ENCODE data around the gene ZNF823.

GRCh38 chr19:11783767-11784166 lies 45.0 kb upstream of the ZNF823 start:
- no peak for TF ChIP-seq TCF12 (IDR thresholded peaks at IDR 0.05)
- no peak for TF ChIP-seq CTCF (IDR thresholded peaks at IDR 0.05)
- TF ChIP-seq EZH2phosphoT487 (IDR thresholded peaks at IDR 0.05; ENCODE audit: borderline replicate concordance, low read depth), result no peak
- TF ChIP-seq RAD21 (IDR thresholded peaks at IDR 0.05; ENCODE audit: low read length), result no peak
- no peak for TF ChIP-seq MXI1 (IDR thresholded peaks at IDR 0.05; ENCODE audit: low read depth, low read length)
- TF ChIP-seq GABPA (IDR thresholded peaks at IDR 0.05; ENCODE audit: low read depth), result no peak
- TF ChIP-seq MAX (IDR thresholded peaks at IDR 0.05; ENCODE audit: low read depth), result no peak
- TF ChIP-seq JUND (IDR thresholded peaks at IDR 0.05), result no peak
- no peak for TF ChIP-seq TEAD4 (IDR thresholded peaks at IDR 0.05; ENCODE audit: borderline replicate concordance, insufficient read depth)
- TF ChIP-seq POLR2AphosphoS5 (IDR thresholded peaks at IDR 0.05; ENCODE audit: low read depth, low read length), result no peak
- no peak for TF ChIP-seq FOXJ3 (CRISPR knock-in tag; IDR thresholded peaks at IDR 0.05)
- TF ChIP-seq USF2 (IDR thresholded peaks at IDR 0.05; ENCODE audit: borderline replicate concordance, low read depth, low read length), result no peak
- no peak for TF ChIP-seq ZBTB33 (IDR thresholded peaks at IDR 0.05; ENCODE audit: borderline replicate concordance, low read depth)
